ENCODE data around the gene FN3K.

The FN3K gene

GRCh38 chr17:82795615-82796014, 60.2 kb downstream of the FN3K start:
- DNase-seq (ENCODE audit: low read depth) = no peak

GRCh38 chr17:82797061-82797460, 61.6 kb downstream of the FN3K start:
- no peak for DNase-seq (ENCODE audit: low read depth)

- no peak for DNase-seq (ENCODE audit: low read depth)
Observed at GRCh38 chr17:82798752-82799151, 63.3 kb downstream of the FN3K start.

- DNase-seq (ENCODE audit: low read depth) = no peak
Observed at GRCh38 chr17:82799591-82799990, 64.2 kb downstream of the FN3K start.
